Effector memory CD8-positive, alpha-beta T cell (primary cell): ENCODE measurements around the gene UBR4.

ENCODE experiments used
- ATAC-seq: fragments of 150-1000 bp; cut with Tn5 transposase; replicated peaks from 2 replicates; pipeline ENCODE4 v1.10.0; 2021; ENCODE audit warnings: mild to moderate bottlenecking, moderate library complexity
- DNase-seq, 3 experiments: peaks; one replicate each; pipeline ENCODE4 v3.0.0; 2021
- H3K27ac Mint-ChIP-seq, 2 donors: one replicate each; pipeline ENCODE4 v1.8.0; 2022; ENCODE audit warnings: mild to moderate bottlenecking in 2 of 2, mixed read lengths in 2 of 2, moderate library complexity in 2 of 2
- H3K27me3 Mint-ChIP-seq, 2 donors: one replicate each; pipeline ENCODE4 v1.8.0; 2022; ENCODE audit warnings: mixed read lengths in 2 of 2
- H3K36me3 Mint-ChIP-seq: one replicate; pipeline ENCODE4 v1.8.0; 2022; ENCODE audit warnings: mild to moderate bottlenecking, moderate library complexity, mixed read lengths; ENCODE audit not compliant: insufficient read depth
- H3K4me1 Mint-ChIP-seq, 2 donors: one replicate each; pipeline ENCODE4 v1.8.0; 2022; ENCODE audit warnings: low read depth in 2 of 2, mixed read lengths in 2 of 2
- H3K4me3 Mint-ChIP-seq, 2 donors: one replicate each; pipeline ENCODE4 v1.8.0; 2022; ENCODE audit warnings: mild to moderate bottlenecking in 2 of 2, mixed read lengths in 2 of 2, moderate library complexity in 2 of 2
- H3K9me3 Mint-ChIP-seq, 2 donors: one replicate each; pipeline ENCODE4 v1.8.0; 2022; ENCODE audit warnings: mixed read lengths in 2 of 2

Gene UBR4

GRCh38 chr1:19045898-19046880 is 163.9 kb downstream of the UBR4 start:
- ATAC-seq (no peak), DNase-seq (no peak)
- Mint-ChIP-seq H3K27ac (peak overlapping the region in 1 of 2 donors; percentile 47), H3K27me3 (peaks cover 44 to 79% of the 10 kb centered on the region in 2 donors), H3K36me3 (peaks cover 6% of the 10 kb centered on the region), H3K9me3 (no peaks in the 10 kb centered on the region), H3K4me1 (peaks cover 18 to 20% of the 10 kb centered on the region in 2 donors), H3K4me3 (peak overlapping the region; percentile 64 to 68)

GRCh38 chr1:19044975-19045831 is 164.9 kb downstream of the UBR4 start:
- peaks cover 4% of the 10 kb centered on the region for H3K36me3 Mint-ChIP-seq
- H3K27me3 Mint-ChIP-seq = peaks cover 41 to 80% of the 10 kb centered on the region in 2 donors
- ATAC-seq (peak; percentile 85), DNase-seq (peak; percentile 32 to 34 (median 33))
- H3K4me1 Mint-ChIP-seq = peaks cover 18 to 20% of the 10 kb centered on the region in 2 donors
- H3K9me3 Mint-ChIP-seq = no peaks in the 10 kb centered on the region
- H3K4me3 Mint-ChIP-seq = peak overlapping the region; percentile 64 to 68
- H3K27ac Mint-ChIP-seq = peak overlapping the region; percentile 47 to 71

GRCh38 chr1:19044471-19044870 is 165.6 kb downstream of the UBR4 start:
- Mint-ChIP-seq H3K36me3 (peaks cover 4% of the 10 kb centered on the region), H3K27me3 (peaks cover 48 to 84% of the 10 kb centered on the region in 2 donors), H3K4me1 (peaks cover 18 to 20% of the 10 kb centered on the region in 2 donors), H3K4me3 (peak overlapping the region in 1 of 2 donors; percentile 17), H3K9me3 (no peaks in the 10 kb centered on the region), H3K27ac (no peak overlapping the region)
- DNase-seq (no peak), ATAC-seq (no peak)

GRCh38 chr1:19043579-19044443 is 166.3 kb downstream of the UBR4 start:
- H3K27me3 Mint-ChIP-seq = peaks cover 52 to 82% of the 10 kb centered on the region in 2 donors
- ATAC-seq = no peak
- no peak for DNase-seq

GRCh38 chr1:19042675-19043578 is 167.1 kb downstream of the UBR4 start:
- Mint-ChIP-seq H3K27ac (no peak overlapping the region), H3K36me3 (peaks cover 4% of the 10 kb centered on the region), H3K9me3 (no peaks in the 10 kb centered on the region), H3K4me1 (peaks cover 14 to 18% of the 10 kb centered on the region in 2 donors), H3K4me3 (no peak overlapping the region), H3K27me3 (peaks cover 52 to 83% of the 10 kb centered on the region in 2 donors)
- no peak for ATAC-seq
- no peak for DNase-seq

More at GRCh38 chr1:19043579-19044443, 166.3 kb downstream of the UBR4 start:
- H3K4me1 Mint-ChIP-seq = peaks cover 18 to 20% of the 10 kb centered on the region in 2 donors
- H3K27ac Mint-ChIP-seq = no peak overlapping the region
- H3K4me3 Mint-ChIP-seq = peak overlapping the region in 1 of 2 donors; percentile 17
- H3K9me3 Mint-ChIP-seq = no peaks in the 10 kb centered on the region
- H3K36me3 Mint-ChIP-seq = peaks cover 4% of the 10 kb centered on the region

GRCh38 chr1:19040010-19040680 is 169.9 kb downstream of the UBR4 start:
- Mint-ChIP-seq H3K4me1 (peaks cover 2 to 4% of the 10 kb centered on the region in 2 donors), H3K27ac (no peak overlapping the region), H3K36me3 (peaks cover 2% of the 10 kb centered on the region), H3K4me3 (no peak overlapping the region), H3K27me3 (peaks cover 46 to 86% of the 10 kb centered on the region in 2 donors), H3K9me3 (no peaks in the 10 kb centered on the region)
- ATAC-seq (no peak), DNase-seq (no peak)

GRCh38 chr1:19038732-19039131 is 171.3 kb downstream of the UBR4 start:
- Mint-ChIP-seq H3K27ac (no peak overlapping the region), H3K4me1 (no peaks in the 10 kb centered on the region), H3K9me3 (no peaks in the 10 kb centered on the region), H3K4me3 (no peak overlapping the region), H3K27me3 (peaks cover 40 to 79% of the 10 kb centered on the region in 2 donors), H3K36me3 (no peaks in the 10 kb centered on the region)
- no peak for DNase-seq
- ATAC-seq = no peak

GRCh38 chr1:19038096-19038495 is 172.0 kb downstream of the UBR4 start:
- Mint-ChIP-seq H3K4me3 (no peak overlapping the region), H3K4me1 (no peaks in the 10 kb centered on the region), H3K27me3 (peaks cover 43 to 79% of the 10 kb centered on the region in 2 donors), H3K27ac (no peak overlapping the region), H3K9me3 (no peaks in the 10 kb centered on the region), H3K36me3 (no peaks in the 10 kb centered on the region)
- no peak for ATAC-seq
- no peak for DNase-seq

GRCh38 chr1:19037659-19038058 is 172.4 kb downstream of the UBR4 start:
- no peak overlapping the region for H3K27ac Mint-ChIP-seq
- H3K9me3 Mint-ChIP-seq = no peaks in the 10 kb centered on the region
- peaks cover 39 to 77% of the 10 kb centered on the region in 2 donors for H3K27me3 Mint-ChIP-seq
- no peaks in the 10 kb centered on the region for H3K4me1 Mint-ChIP-seq
- H3K36me3 Mint-ChIP-seq = no peaks in the 10 kb centered on the region
- ATAC-seq = no peak
- no peak overlapping the region for H3K4me3 Mint-ChIP-seq
- DNase-seq = no peak

- no peaks in the 10 kb centered on the region for H3K36me3 Mint-ChIP-seq
- no peak overlapping the region for H3K4me3 Mint-ChIP-seq
- ATAC-seq (no peak), DNase-seq (no peak)
- peaks cover 39 to 71% of the 10 kb centered on the region in 2 donors for H3K27me3 Mint-ChIP-seq
- H3K27ac Mint-ChIP-seq = no peak overlapping the region
- no peaks in the 10 kb centered on the region for H3K4me1 Mint-ChIP-seq
- no peaks in the 10 kb centered on the region for H3K9me3 Mint-ChIP-seq
Observed at GRCh38 chr1:19036813-19037605, 173.1 kb downstream of the UBR4 start.
